Heart left ventricle (tissue), 16 donors: Measurements from ENCODE around the gene FLII. TPM values are rescaled to one million over a fixed set of nuclear protein-coding genes. Genes with fewer than 3 reads are reported as not detected.

ENCODE experiments used
- ATAC-seq, 4 donors: fragments of 200-7000 bp; cut with Tn5 transposase; one replicate each; pipeline ENCODE4 v1.9.1; 2020 to 2022; ENCODE audit warnings: moderate library complexity in 4 of 4, mild to moderate bottlenecking in 3 of 4, moderate number of reproducible peaks in 1 of 4
- DNase-seq, 5 donors: peaks; one replicate each; pipeline ENCODE4 v3.0.0-alpha.2; 2020
- H3K27ac ChIP-seq, 12 donors: fragments of 200-600 bp; sonication (generic) in 4 of 12; one replicate each; pipeline versions ENCODE4 v1.5.0 to v1.8.0; 2016 to 2022; ENCODE audit warnings: mild to moderate bottlenecking in 2 of 12
- H3K27me3 ChIP-seq, 9 donors: fragments of 200-600 bp; sonication (generic) in 2 of 9; one replicate each; pipeline versions ENCODE4 v1.5.1 to v1.8.0; 2016 to 2022; ENCODE audit warnings: mild to moderate bottlenecking in 3 of 9
- H3K36me3 ChIP-seq, 9 donors: fragments of 200-600 bp; sonication (generic) in 2 of 9; one replicate each; pipeline versions ENCODE4 v1.5.0 to v1.8.0; 2018 to 2022; ENCODE audit warnings: mild to moderate bottlenecking in 2 of 9
- H3K4me1 ChIP-seq, 12 donors: fragments of 200-600 bp; sonication (generic) in 4 of 12; one replicate each; pipeline versions ENCODE4 v1.5.0 to v1.8.0; 2016 to 2022; ENCODE audit warnings: mild to moderate bottlenecking in 3 of 12
- H3K4me3 ChIP-seq, 12 donors: fragments of 200-600 bp; sonication (generic) in 4 of 12; one replicate each; pipeline versions ENCODE4 v1.5.0 to v1.8.0; 2017 to 2022; ENCODE audit warnings: mild to moderate bottlenecking in 9 of 12, moderate library complexity in 4 of 12
- H3K9me3 ChIP-seq, 12 donors: fragments of 200-600 bp; sonication (generic) in 4 of 12; one replicate each; pipeline versions ENCODE4 v1.5.0 to v1.8.0; 2016 to 2022; ENCODE audit warnings: mild to moderate bottlenecking in 1 of 12
- POLR2A ChIP-seq, 2 donors: fragments of 450-650 bp; IDR thresholded peaks; one replicate each; pipeline ENCODE4 v1.6.1; 2017; ENCODE audit warnings: antibody characterized with exemption in 2 of 2, mild to moderate bottlenecking in 2 of 2, moderate library complexity in 2 of 2
- WGBS, 4 donors: extraction: QIAGEN DNeasy Blood & Tissue Kit in 2 of 4; methylation state at CpG; one replicate each; pipeline versions ENCODE4 v1.1.5 to v1.1.7; 2013 to 2018; 5-methylcytosine and 5-hydroxymethylcytosine counted together
- intact Hi-C, 10 donors: fragments of 100-400 bp; cut with DNase I; formaldehyde crosslinking; loops; one replicate each; pipeline versions ENCODE4 v1.11.1 to v1.14.2; 2022
- polyA plus RNA-seq, 2 donors: library from polyadenylated mRNA; stranded (reverse); fragments of 200-250 nt; gene quantifications; one replicate each; pipeline ENCODE4 v1.2.3, GENCODE V29; 2013
- total RNA-seq, 9 donors: library from RNA; depleted of rRNA in 2 of 9; stranded (reverse); fragments of >200 nt in 2 of 9; fragmentation: NEBNext Ultra II Directional in 3 of 9; extraction: Animal tissue kit (Norgen Biotek cat#: 25700) in 3 of 9; gene quantifications; one replicate each; pipeline versions ENCODE4 v1.1.0 to v1.2.4, GENCODE V29; 2016 to 2023
- TF ChIP-seq, protein P1 (sequence below), 12 donors: fragments of 200-600 bp; sonication (generic) in 4 of 12; IDR thresholded peaks; one replicate each; pipeline versions ENCODE4 v1.5.0 to v1.8.0; 2018 to 2022; ENCODE audit warnings: antibody characterized with exemption in 12 of 12, mild to moderate bottlenecking in 5 of 12
- donor health status: ischemic (EF 13 %, LVEDD 7.1; RV severe dilation, severe dysfunction).
- donor health status: healthy with polysubstance abuse.
- donor health status: DM: no; HTN: yes; CAD: no.
- donor health status: DM: no; HTN: no; CAD: no.
- donor health status: ischemic (EF 25% LVEDD 6.9; RV normal size, moderate dysfunction).
- donor health status: ischemic (EF 25% LVEDD 5.7; RV mildly dilated, moderate dysfunction).
- donor health status: healthy.
- donor health status: DM: yes; HTN: yes; CAD: no.
- donor health status: ischemic (EF 35%, LVEDD 5.7; RV mildly dilated, moderate dysfunction).
- donor health status: nonischemic (EF 11% LVEDD 7.7; RV severe dilation, severe dysfunction).
- donor health status: DM: yes; HTN: yes; CAD: no.
- donor health status: PGD.
- donor health status: ischemic (EF 29% LVEDD 5.4; RV normal size, mild dysfunction).
- donor health status: nonischemic (EF 23%, LVEDD 6.1; RV moderate dilation, normal function).

FLII gene
- total and polyA plus RNA-seq, 11 donors = 218 to 535 (median 321) TPM

DNA sequence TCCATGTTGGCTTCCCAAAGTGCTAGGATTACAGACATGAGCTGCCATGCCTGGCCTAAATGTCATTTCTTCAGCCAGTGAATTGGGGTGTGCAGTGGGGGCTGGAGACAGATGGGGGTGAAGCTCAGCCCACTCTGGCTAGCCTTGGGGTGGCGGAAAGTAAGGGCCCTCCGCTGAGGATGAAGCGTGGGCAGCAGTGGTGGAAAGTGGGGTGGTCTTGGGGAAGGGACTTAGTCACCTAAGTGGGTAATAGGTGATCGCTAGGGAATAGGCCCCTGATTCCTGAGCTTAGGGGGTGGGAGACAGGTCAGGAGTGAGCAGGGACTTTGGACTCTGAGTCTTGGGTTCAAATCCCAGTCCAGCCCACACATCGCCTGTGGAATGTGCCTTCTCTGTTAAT, 30.9 kb downstream of the FLII start:
- ATAC-seq = no peak
- WGBS, 4 donors = 95 to 98% (median 97%) methylated on average over 5 of the region's 5 CpGs
- intact Hi-C loops = loop anchor here in 2 of 10 donors (10.0 kb wide), 1 partner anchor 87 kb away; the partner anchor contains the start of genes SMCR8 (in 2 of the 2) and TOP3A (in 2 of the 2)
- Histone ChIP-seq H3K27me3 (no peaks in the 10 kb centered on the region), H3K27ac (no peak overlapping the region), H3K4me3 (no peak overlapping the region), H3K9me3 (no peaks in the 10 kb centered on the region), H3K4me1 (peaks cover 0 to 25% (median 15%) of the 10 kb centered on the region in 12 donors), H3K36me3 (peaks cover 0 to 9% (median 0%) of the 10 kb centered on the region in 9 donors)
- DNase-seq = no peak
- no peak for TF ChIP-seq POLR2A (IDR thresholded peaks at IDR 0.05)
- TF ChIP-seq, protein P1, sequence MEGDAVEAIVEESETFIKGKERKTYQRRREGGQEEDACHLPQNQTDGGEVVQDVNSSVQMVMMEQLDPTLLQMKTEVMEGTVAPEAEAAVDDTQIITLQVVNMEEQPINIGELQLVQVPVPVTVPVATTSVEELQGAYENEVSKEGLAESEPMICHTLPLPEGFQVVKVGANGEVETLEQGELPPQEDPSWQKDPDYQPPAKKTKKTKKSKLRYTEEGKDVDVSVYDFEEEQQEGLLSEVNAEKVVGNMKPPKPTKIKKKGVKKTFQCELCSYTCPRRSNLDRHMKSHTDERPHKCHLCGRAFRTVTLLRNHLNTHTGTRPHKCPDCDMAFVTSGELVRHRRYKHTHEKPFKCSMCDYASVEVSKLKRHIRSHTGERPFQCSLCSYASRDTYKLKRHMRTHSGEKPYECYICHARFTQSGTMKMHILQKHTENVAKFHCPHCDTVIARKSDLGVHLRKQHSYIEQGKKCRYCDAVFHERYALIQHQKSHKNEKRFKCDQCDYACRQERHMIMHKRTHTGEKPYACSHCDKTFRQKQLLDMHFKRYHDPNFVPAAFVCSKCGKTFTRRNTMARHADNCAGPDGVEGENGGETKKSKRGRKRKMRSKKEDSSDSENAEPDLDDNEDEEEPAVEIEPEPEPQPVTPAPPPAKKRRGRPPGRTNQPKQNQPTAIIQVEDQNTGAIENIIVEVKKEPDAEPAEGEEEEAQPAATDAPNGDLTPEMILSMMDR (IDR thresholded peaks at IDR 0.05) = no peak

DNA sequence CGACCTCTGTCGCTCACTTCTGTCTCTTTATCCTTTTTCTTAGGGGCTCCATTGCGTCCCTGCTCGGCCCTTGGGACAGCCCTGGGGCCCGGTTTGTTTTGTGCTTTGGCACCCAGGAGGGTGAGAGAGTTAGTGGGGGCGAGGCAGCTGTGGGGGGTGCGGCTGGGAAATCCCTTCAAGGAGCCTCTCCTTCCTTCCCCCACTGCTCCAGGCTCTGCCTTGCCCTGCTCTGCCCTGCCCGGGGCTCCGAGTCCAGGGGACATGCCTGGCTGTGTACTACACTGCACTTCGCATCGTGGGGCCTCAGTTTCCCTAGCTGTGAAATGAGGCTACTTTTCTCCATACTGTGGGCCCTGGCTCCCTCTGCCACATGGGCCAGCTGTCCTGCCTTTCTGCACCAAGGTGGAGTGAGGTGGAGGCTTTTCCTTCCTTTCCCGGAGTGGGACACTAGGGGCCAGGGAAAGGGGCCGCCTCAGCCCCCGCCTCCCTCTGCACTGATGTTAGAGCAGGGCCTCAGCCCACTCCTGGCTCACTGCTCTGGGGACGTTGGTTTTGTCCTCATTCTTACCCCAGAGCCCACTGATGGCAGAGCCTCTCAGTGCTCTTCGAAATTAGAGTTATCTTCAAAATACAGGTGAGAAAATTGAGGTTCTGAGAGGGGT, 32.1 kb downstream of the FLII start:
- Histone ChIP-seq H3K27ac (peak overlapping the region in 7 of 12 donors; percentile 15 to 65 (median 52)), H3K4me1 (peaks cover 0 to 25% (median 15%) of the 10 kb centered on the region in 12 donors), H3K27me3 (no peaks in the 10 kb centered on the region), H3K36me3 (no peaks in the 10 kb centered on the region), H3K4me3 (peak overlapping the region; percentile 33 to 91 (median 66)), H3K9me3 (no peaks in the 10 kb centered on the region)
- intact Hi-C loops = loop anchor here in 2 of 10 donors (10.0 kb wide), 1 partner anchor 88 kb away; the partner anchor contains the start of genes SMCR8 (in 2 of the 2) and TOP3A (in 2 of the 2)
- no peak for TF ChIP-seq POLR2A (IDR thresholded peaks at IDR 0.05)
- TF ChIP-seq, protein P1 (IDR thresholded peaks at IDR 0.05) = no peak
- ATAC-seq (no peak), DNase-seq (no peak)
- 13 to 30% (median 27%) methylated on average over 11 to 16 of the region's 16 CpGs for WGBS, 4 donors

DNA sequence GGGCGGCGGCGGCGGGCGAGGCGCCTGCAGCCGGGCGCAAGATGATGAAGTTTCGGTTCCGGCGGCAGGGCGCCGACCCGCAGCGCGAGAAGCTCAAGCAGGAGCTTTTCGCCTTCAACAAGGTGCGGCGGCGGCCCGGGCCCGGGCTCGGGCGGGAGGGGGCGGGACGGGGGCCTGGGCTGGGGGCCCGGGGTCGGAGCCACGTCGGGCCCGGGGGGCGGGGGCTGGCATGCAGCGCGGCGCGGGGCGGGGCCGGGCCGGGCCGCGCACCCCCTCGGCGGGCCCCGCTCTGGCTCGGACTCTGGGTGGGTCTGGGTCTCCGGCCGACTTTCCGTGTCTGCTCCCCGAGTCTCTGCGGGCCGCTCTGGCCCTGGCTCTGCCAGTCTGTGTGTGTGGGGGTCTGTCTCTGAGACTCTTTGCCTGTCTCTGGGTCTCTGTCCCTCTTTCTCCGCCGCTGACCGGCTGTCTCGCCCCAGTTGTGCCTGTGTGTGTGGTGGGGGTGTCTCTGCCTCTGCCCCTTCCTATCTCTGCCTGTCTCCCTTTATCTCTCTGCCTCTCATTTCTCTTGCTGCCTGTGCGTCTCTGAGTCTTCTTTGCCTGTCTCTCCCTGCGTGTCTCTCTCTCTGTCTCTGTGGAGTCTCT, 32.8 kb downstream of the FLII start:
- ATAC-seq = peak in 1 of 4 donors; percentile 4
- H3K27ac ChIP-seq = peak overlapping the region in 9 of 12 donors; percentile 9 to 65 (median 46)
- 0 to 1% (median 1%) methylated on average over 6 to 57 of the region's 57 CpGs for whole genome bisulfite sequencing, 4 donors
- peak overlapping the region; percentile 33 to 91 (median 66) for H3K4me3 ChIP-seq
- no peaks in the 10 kb centered on the region for H3K9me3 ChIP-seq
- DNase-seq = no peak
- intact Hi-C loops = loop anchor here in 4 of 10 donors (2.0 to 10.0 kb wide), 4 partner anchors 33 to 89 kb away; partner anchors contain the start of genes SMCR8 (in 2 of the 4), TOP3A (in 2 of the 4), ALKBH5 (in 1 of the 4) and FLII (in 1 of the 4)
- H3K36me3 ChIP-seq = no peaks in the 10 kb centered on the region
- peak in 1 of 2 donors; percentile 12 for TF ChIP-seq POLR2A (IDR thresholded peaks at IDR 0.05)
- TF ChIP-seq, protein P1 (IDR thresholded peaks at IDR 0.05) = no peak
- no peaks in the 10 kb centered on the region for H3K27me3 ChIP-seq
- peaks cover 0 to 25% (median 15%) of the 10 kb centered on the region in 12 donors for H3K4me1 ChIP-seq
